Stimulated activated naive CD4-positive, alpha-beta T cell treated with Interleukin-2 at 50 U/mL for 16 hours (primary cell): ENCODE results near the gene NTMT2.

Experiments used
- DNase-seq: peaks from one replicate; lab custom pipeline; 2025; lab: John Stamatoyannopoulos, UW

The NTMT2 gene

GRCh38 chr1:170210142-170210541 lies 64.4 kb downstream of the NTMT2 start:
- DNase-seq = no peak

- no peak for DNase-seq
Observed at GRCh38 chr1:170213596-170213995, 67.8 kb downstream of the NTMT2 start.

GRCh38 chr1:170214117-170215032 lies 68.6 kb downstream of the NTMT2 start:
- DNase-seq = no peak

GRCh38 chr1:170215072-170215885 lies 69.5 kb downstream of the NTMT2 start:
- DNase-seq = no peak

- DNase-seq = no peak
Observed at GRCh38 chr1:170217517-170218256, 71.9 kb downstream of the NTMT2 start.

GRCh38 chr1:170218257-170218650 lies 72.5 kb downstream of the NTMT2 start:
- no peak for DNase-seq
